H9 (cell line): ENCODE measurements around the gene PLEKHD1. TPM values are rescaled to one million over a fixed set of nuclear protein-coding genes. Genes with fewer than 3 reads are reported as not detected.

Experiments
- DNase-seq: peaks from one replicate; pipeline ENCODE4 v3.0.0-alpha.2; 2017
- H2AFZ ChIP-seq: one replicate; pipeline ENCODE4 v1.6.1; 2013; ENCODE audit warnings: mild to moderate bottlenecking, low read length, control low read depth, moderate library complexity
- H2AK5ac ChIP-seq: 2 replicates; pipeline ENCODE4 v1.6.1; 2013; ENCODE audit warnings: low read length, control low read depth, mixed read lengths; ENCODE audit not compliant: insufficient read length
- H2BK120ac ChIP-seq: one replicate; pipeline ENCODE4 v1.6.1; 2013; ENCODE audit warnings: low read depth, mild to moderate bottlenecking, low read length, control low read depth, inconsistent platforms; ENCODE audit not compliant: poor library complexity, severe bottlenecking
- H2BK12ac ChIP-seq: 2 replicates; pipeline ENCODE4 v1.6.1; 2013; ENCODE audit warnings: low read length, control low read depth, mixed read lengths, low read depth; ENCODE audit not compliant: insufficient read length
- H2BK15ac ChIP-seq: 2 replicates; pipeline ENCODE4 v1.6.1; 2013; ENCODE audit warnings: low read depth, low read length, control low read depth
- H2BK20ac ChIP-seq: one replicate; pipeline ENCODE4 v1.6.1; 2013; ENCODE audit warnings: low read depth, mild to moderate bottlenecking, low read length, control low read depth, inconsistent platforms; ENCODE audit not compliant: poor library complexity, severe bottlenecking
- H2BK5ac ChIP-seq: 2 replicates; pipeline ENCODE4 v1.6.1; 2013; ENCODE audit warnings: low read length, control low read depth, mixed read lengths; ENCODE audit not compliant: insufficient read length
- H3K14ac ChIP-seq: 2 replicates; pipeline ENCODE4 v1.6.1; 2013; ENCODE audit warnings: low read length, control low read depth; ENCODE audit not compliant: insufficient read depth
- H3K18ac ChIP-seq: 2 replicates; pipeline ENCODE4 v1.6.1; 2013; ENCODE audit warnings: low read depth, mild to moderate bottlenecking, mixed read lengths, low read length, control low read depth; ENCODE audit not compliant: insufficient read length
- H3K23ac ChIP-seq: 2 replicates; pipeline ENCODE4 v1.6.1; 2013; ENCODE audit warnings: low read length, control low read depth, mixed read lengths, low read depth; ENCODE audit not compliant: insufficient read length
- H3K23me2 ChIP-seq: 2 replicates; pipeline ENCODE4 v1.6.1; 2013; ENCODE audit warnings: low read depth, mild to moderate bottlenecking, mixed read lengths, low read length, control low read depth; ENCODE audit not compliant: insufficient read length, poor library complexity, severe bottlenecking
- H3K27ac ChIP-seq: 2 replicates; pipeline ENCODE4 v1.5.1; 2013; ENCODE audit warnings: low read length, control low read depth, mixed read lengths, low read depth; ENCODE audit not compliant: insufficient read length
- H3K27me3 ChIP-seq: 2 replicates; pipeline ENCODE4 v1.6.1; 2013; ENCODE audit warnings: low read length, control low read depth, inconsistent platforms; ENCODE audit not compliant: insufficient read depth
- H3K4ac ChIP-seq: 2 replicates; pipeline ENCODE4 v1.6.1; 2013; ENCODE audit warnings: low read depth, mild to moderate bottlenecking, control low read depth, inconsistent platforms, low read length, moderate library complexity
- H3K4me1 ChIP-seq: 2 replicates; pipeline ENCODE4 v1.6.1; 2013; ENCODE audit warnings: low read length, control low read depth, inconsistent platforms; ENCODE audit not compliant: insufficient read depth
- H3K4me2 ChIP-seq: 2 replicates; pipeline ENCODE4 v1.6.1; 2013; ENCODE audit warnings: low read length, control low read depth, mixed read lengths; ENCODE audit not compliant: insufficient read length, insufficient read depth
- H3K56ac ChIP-seq: 2 replicates; pipeline ENCODE4 v1.6.1; 2013; ENCODE audit warnings: low read depth, mild to moderate bottlenecking, mixed read lengths, low read length, control low read depth; ENCODE audit not compliant: insufficient read length
- H3K79me1 ChIP-seq: 2 replicates; pipeline ENCODE4 v1.6.1; 2013; ENCODE audit warnings: low read depth, mild to moderate bottlenecking, moderate library complexity, low read length, control low read depth, inconsistent platforms; ENCODE audit not compliant: insufficient read depth, poor library complexity, severe bottlenecking
- H3K79me2 ChIP-seq: 2 replicates; pipeline ENCODE4 v1.6.1; 2013; ENCODE audit warnings: low read length, control low read depth, inconsistent platforms; ENCODE audit not compliant: insufficient read depth
- H3K9ac ChIP-seq: 2 replicates; pipeline ENCODE4 v1.6.1; 2013; ENCODE audit warnings: low read length, control low read depth, mixed read lengths; ENCODE audit not compliant: insufficient read length; ENCODE audit errors: extremely low read depth
- H3K9me3 ChIP-seq: one replicate; pipeline ENCODE4 v1.6.1; 2013; ENCODE audit warnings: low read depth, low read length, inconsistent platforms; ENCODE audit not compliant: control insufficient read depth
- H3T11ph ChIP-seq: one replicate; pipeline ENCODE4 v1.6.1; 2013; ENCODE audit warnings: mild to moderate bottlenecking, low read length, control low read depth, inconsistent platforms
- H4K20me1 ChIP-seq: one replicate; pipeline ENCODE4 v1.6.1; 2013; ENCODE audit not compliant: control insufficient read depth, insufficient read length, insufficient read depth
- H4K5ac ChIP-seq: 2 replicates; pipeline ENCODE4 v1.6.1; 2013; ENCODE audit warnings: low read depth, mild to moderate bottlenecking, mixed read lengths, low read length, control low read depth; ENCODE audit not compliant: insufficient read length
- H4K8ac ChIP-seq: replicated peaks from 2 replicates; pipeline ENCODE4 v1.6.1; 2013; ENCODE audit warnings: low read length, control low read depth, mixed read lengths, low read depth; ENCODE audit not compliant: insufficient read length
- H4K91ac ChIP-seq: 2 replicates; pipeline ENCODE4 v1.6.1; 2013; ENCODE audit warnings: low read depth, mild to moderate bottlenecking, moderate library complexity, mixed read lengths, low read length, control low read depth; ENCODE audit not compliant: insufficient read length
- H3K27ac Mint-ChIP-seq, 3 experiments: 2 replicates in 2 of 3; 3 replicates in 1 of 3; pipeline ENCODE4 v1.8.0; 2020 to 2021; ENCODE audit warnings: mixed read lengths in 3 of 3, mild to moderate bottlenecking in 1 of 3, moderate library complexity in 1 of 3
- H3K27me3 Mint-ChIP-seq: 2 replicates; pipeline ENCODE4 v1.8.0; 2021; ENCODE audit warnings: low read depth, mild to moderate bottlenecking, moderate library complexity, mixed read lengths
- H3K36me3 Mint-ChIP-seq, 3 experiments: 2 replicates in 2 of 3; 3 replicates in 1 of 3; pipeline ENCODE4 v1.8.0; 2020 to 2021; ENCODE audit warnings: low read depth in 3 of 3, mixed read lengths in 3 of 3; ENCODE audit not compliant: insufficient read depth in 1 of 3
- H3K4me1 Mint-ChIP-seq, 2 experiments: 2 replicates each; pipeline ENCODE4 v1.8.0; 2020; ENCODE audit warnings: mixed read lengths in 2 of 2
- H3K4me3 Mint-ChIP-seq, 2 experiments: 2 replicates in 1 of 2; 3 replicates in 1 of 2; pipeline ENCODE4 v1.8.0; 2020 to 2021; ENCODE audit warnings: mild to moderate bottlenecking in 2 of 2, mixed read lengths in 2 of 2, moderate library complexity in 1 of 2
- H3K9me3 Mint-ChIP-seq, 2 experiments: 2 replicates in 1 of 2; 3 replicates in 1 of 2; pipeline ENCODE4 v1.8.0; 2020; ENCODE audit warnings: mild to moderate bottlenecking in 2 of 2, mixed read lengths in 2 of 2, moderate library complexity in 1 of 2
- CTCF ChIP-seq: fragments of 200-600 bp; sonication (generic); conservative IDR thresholded peaks from 3 replicates; pipeline ENCODE4 v1.8.0; 2021; ENCODE audit warnings: antibody characterized with exemption, mild to moderate bottlenecking
- WGBS: extraction: QIAGEN DNeasy Blood & Tissue Kit; methylation state at CpG from one replicate; pipeline ENCODE4 v1.1.7; 2013; ENCODE audit warnings: missing lambda C conversion rate, low lambda C conversion rate, mixed read lengths; ENCODE audit not compliant: insufficient read length; ENCODE audit errors: extremely low coverage; 5-methylcytosine and 5-hydroxymethylcytosine counted together
- total RNA-seq: library from RNA; stranded (reverse); gene quantifications from 2 replicates; pipeline ENCODE4 v1.2.1, GENCODE V29; 2021

The PLEKHD1 gene
- total RNA-seq, 1 experiment from 2014 or later, result 0.37 TPM

GRCh38 chr14:69543341-69544115 lies 59.0 kb downstream of the PLEKHD1 start:
- H3K56ac ChIP-seq, result no peak overlapping the region
- H2BK120ac ChIP-seq, result no peak overlapping the region
- no peak overlapping the region for H3K4me2 ChIP-seq
- Mint-ChIP-seq H3K27me3 (peaks cover 20% of the 10 kb centered on the region), H3K27ac (peak overlapping the region in 1 of 3 experiments; percentile 66; a peak in 2 of 7 replicates), H3K4me3 (no peak overlapping the region), H3K9me3 (no peaks in the 10 kb centered on the region; a peak in 1 of 5 replicates), H3K4me1 (peaks cover 8 to 12% of the 10 kb centered on the region in 2 experiments), H3K36me3 (peaks cover 0 to 3% (median 0%) of the 10 kb centered on the region in 3 experiments; a peak in 1 of 7 replicates)
- H2BK12ac ChIP-seq, result no peak overlapping the region
- H3T11ph ChIP-seq, result no peak overlapping the region
- no peak overlapping the region for H3K9ac ChIP-seq
- no peak overlapping the region for H3K23ac ChIP-seq
- H2BK5ac ChIP-seq, result no peak overlapping the region
- no peak overlapping the region for H2AK5ac ChIP-seq
- WGBS, result no CpG with 5 or more reads among the region's 12 CpGs
- H3K4me1 ChIP-seq, result no peaks in the 10 kb centered on the region
- no peak overlapping the region for H4K91ac ChIP-seq
- no peak overlapping the region for H3K27ac ChIP-seq
- H3K79me1 ChIP-seq, result no peaks in the 10 kb centered on the region
- no peak overlapping the region for H2AFZ ChIP-seq
- H4K8ac ChIP-seq, result no peak overlapping the region
- H4K5ac ChIP-seq, result no peak overlapping the region
- no peak overlapping the region for H3K4ac ChIP-seq
- no peak overlapping the region for H2BK15ac ChIP-seq
- peaks cover 4% of the 10 kb centered on the region for H3K23me2 ChIP-seq
- H4K20me1 ChIP-seq, result no peaks in the 10 kb centered on the region
- no peaks in the 10 kb centered on the region for H3K9me3 ChIP-seq
- no peak overlapping the region for H2BK20ac ChIP-seq
- DNase-seq, result peak; percentile 38
- no peaks in the 10 kb centered on the region for H3K79me2 ChIP-seq
- no peaks in the 10 kb centered on the region for H3K27me3 ChIP-seq
- TF ChIP-seq CTCF, result no peak
- H3K14ac ChIP-seq, result no peak overlapping the region
- H3K18ac ChIP-seq, result peak overlapping the region; percentile 70
